HG03442 (cell line): Measurements from ENCODE around the gene ABR.
"Not testable (repeated sequence)": the region's sequence is repeated elsewhere in the genome, so short reads cannot be mapped to it uniquely, and the experiment has no call there.

ENCODE experiments used
- ATAC-seq: cut with Tn5 transposase; IDR thresholded peaks from one replicate; pipeline ENCODE4 v1.9.1; 2021; ENCODE audit warnings: mild to moderate bottlenecking, moderate library complexity; ENCODE audit not compliant: unreplicated experiment

ABR gene

DNA sequence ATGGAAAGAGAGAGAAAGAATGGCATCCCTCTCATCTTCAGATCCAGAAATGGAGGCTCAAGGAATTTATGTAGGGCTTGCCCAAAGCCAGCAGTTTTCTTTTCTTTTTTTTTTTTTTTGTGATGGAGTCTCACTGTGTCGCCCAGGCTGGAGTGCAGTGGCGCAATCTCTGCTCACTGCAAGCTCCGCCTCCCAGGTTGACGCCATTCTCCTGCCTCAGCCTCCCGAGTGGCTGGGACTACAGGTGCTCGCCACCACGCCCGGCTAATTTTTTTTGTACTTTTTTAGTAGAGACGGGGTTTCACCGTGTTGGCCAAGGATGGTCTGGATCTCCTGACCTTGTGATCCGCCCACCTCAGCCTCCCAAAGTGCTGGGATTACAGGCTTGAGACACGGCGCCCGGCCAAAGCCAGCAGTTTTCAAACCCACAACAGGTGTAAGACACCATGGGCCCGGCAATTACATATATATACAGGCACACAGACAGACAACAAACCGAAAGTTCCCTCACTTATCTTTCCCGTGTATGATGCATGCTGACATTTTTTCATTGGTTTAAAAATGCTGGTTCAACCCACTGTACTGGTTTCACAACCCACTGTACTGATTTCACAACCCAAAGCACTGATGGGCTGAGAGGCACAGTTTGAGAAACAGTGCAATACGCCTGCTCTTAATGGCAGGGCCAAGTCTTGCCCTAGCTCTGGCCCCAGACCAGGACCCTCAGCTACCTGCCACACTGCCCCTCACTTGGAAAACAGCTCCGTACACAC is 81.6 kb downstream of the ABR start:
- not testable (repeated sequence) for ATAC-seq

DNA sequence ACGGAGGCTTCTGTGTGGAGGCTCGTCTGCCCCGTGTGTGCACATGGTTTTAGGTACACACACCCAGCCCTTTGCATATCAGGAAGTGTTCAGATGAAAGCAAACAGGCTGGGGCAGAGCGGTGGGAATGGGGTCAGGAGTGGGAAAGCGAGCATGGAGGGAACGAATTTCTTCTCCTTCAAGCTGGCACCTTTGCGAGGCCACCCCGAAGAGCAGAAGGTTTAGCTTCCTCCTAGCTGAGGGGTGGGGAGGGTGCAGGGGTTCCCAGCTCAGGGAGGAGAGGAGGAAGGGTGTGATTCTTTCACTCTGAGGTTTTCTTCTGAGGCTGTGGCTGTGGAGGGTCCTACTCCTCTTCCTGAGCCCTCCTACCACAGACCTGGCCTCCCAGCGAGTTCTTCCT is 83.6 kb downstream of the ABR start:
- ATAC-seq: no peak

DNA sequence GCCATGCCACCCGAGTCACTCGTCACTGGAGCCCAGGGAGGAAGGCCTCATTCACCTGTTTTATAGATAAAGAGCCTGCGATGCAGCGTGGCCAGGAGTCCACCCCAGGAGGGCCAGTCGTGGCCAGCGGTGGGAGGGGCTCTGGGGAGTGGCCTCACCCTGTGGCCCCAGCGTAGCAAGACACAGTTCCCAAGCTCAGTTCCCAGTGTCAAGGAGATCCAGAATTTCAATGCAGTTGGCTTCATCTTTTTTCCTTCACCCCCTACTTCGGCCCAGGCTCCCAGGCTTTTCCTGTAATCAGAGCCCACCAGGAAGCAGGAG is 84.0 kb downstream of the ABR start:
- no peak for ATAC-seq

DNA sequence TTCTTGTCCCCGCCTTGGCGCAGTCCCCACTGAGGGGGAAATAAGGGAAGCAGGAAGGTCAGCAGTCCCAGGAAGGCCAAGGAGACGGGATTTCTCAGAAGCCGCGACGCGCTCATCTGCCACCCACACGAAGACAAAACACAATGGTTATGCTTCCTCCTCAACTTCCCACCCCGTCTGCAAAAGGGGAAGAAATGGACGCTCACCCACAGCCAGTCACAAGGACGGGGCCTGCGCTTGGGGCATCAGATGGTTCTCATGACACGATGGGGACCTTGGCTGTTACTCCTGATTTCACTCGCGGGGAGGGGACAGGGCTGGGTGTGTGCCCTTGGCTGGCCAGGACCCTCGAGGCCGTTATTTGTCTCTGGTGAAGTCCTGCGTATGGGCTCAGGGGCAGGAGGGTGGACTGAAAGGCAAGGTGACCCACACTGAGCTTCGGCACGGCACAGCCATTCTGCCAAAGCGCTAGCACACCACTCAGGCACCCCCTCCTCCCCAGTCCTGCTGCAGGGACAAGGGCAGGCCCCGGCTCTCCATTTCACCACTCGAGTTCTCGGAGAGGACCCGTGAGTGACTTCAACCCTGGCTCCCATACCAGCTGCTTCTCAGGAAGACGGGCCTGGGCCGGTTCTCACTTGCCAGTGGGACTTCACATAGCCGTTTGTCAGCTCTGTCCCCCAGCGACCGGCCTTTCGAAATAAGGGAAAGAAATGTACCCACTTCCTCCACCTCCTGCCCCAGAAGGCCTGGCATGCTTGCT is 84.5 kb downstream of the ABR start:
- no peak for ATAC-seq

DNA sequence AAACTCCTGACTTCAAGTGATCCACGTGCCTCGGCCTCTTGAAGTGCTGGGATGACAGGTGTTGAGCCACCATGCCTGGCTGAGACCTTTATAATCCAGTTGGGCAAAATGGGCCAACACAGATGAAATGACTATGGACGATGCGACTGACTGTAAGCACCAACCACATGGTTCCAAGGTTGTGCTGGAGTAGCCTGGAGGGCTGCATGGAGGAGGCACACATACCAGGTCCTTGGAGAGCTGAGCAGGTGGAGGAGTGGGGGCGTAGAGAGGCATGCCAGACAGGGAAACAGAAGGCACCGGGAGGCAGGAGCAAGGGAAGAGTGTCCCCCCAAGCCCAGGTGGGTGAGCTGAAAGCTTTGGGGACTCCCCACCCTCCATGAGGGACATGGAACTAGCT is 85.2 kb downstream of the ABR start:
- no peak for ATAC-seq

DNA sequence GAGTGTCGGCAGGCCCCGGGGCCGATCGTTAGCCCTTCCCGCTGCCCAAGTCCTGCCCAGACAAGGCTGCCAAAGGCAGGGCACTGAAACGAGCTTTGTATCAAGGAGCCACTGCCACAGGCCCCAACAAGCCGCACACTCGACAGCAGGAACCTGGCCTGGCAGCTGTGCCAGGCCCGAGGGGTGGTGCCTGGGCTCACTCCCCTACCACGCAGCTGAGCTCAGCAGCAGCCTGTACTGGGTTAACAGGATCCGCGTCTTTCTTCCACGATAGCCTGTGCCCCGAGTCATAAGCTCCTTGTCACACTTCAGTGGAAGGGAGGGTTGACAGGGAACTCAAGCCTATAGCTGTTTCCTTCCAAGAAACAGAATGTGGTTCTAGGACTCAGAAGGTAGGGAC is 87.9 kb downstream of the ABR start:
- no peak for ATAC-seq

DNA sequence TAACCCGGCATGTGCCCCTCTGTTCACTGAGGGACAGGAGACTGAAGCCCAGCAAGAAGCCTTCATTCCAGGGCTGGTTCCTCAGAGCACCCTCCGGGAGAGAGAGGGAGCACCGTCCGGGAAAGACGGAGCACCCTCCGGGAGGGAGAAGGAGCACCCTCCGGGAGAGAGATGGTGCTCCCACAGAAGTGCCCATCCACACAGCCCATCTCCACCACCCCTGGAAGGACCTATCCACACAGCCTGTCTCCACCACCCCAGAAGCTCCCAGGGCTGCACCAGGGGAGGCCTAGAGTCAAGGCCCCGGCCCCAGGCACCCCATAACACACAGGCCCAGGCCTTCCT is 88.6 kb downstream of the ABR start:
- ATAC-seq: no peak

DNA sequence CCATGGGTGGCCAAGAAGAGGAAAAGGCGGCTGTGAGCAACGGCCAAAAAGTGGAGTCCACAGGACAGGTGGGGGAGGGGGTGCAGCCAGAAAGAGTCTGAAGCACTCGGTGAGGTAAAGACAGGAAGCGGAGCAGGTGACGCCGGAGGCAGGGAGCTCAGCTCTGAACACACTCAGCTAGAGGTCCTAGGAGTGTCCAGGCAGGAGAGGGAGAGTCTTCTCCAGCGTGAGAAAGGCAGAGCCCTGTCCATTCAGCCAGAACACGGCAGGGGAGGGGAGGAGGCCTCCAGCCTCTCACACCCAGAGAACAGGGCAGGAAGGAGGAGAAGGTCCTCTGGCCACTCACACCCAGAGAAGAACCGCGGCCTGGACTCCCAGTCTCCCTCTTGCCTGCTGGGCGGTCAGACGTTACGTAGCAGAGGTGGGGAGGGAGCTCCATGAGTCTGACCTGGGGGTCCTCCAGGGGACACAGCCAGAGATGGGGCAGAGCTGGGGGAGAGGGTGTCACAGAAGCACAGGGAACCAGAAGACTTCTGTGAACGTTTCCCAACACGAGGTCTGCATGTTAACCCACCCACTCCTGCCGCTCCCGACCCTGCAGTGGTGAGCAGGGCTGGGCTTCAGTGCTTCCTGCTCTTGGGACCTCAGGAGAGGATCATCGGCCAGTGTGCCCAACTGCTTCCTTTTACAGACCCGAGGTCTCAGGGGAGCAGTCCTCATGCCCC is 89.2 kb downstream of the ABR start:
- ATAC-seq: no peak

DNA sequence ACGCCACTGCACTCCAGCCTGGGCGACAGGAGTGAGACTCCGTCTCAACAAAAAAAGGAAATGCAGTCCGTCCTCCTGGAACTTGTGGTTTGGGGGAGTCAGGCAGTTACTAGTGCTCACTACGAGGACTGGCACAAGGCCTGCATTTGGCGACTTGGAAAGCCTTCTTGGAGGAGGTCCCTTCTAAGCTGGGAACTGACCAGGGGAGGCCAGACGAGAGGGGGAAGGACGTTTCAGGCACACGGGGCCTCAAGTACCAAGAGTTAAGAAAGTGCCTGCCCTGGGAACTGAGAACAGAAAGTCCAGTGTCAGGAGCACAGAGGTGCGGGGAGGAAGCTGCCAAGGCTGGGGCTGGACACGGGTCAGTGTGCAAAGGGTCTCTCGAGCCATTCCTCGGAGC is 89.9 kb downstream of the ABR start:
- no peak for ATAC-seq

DNA sequence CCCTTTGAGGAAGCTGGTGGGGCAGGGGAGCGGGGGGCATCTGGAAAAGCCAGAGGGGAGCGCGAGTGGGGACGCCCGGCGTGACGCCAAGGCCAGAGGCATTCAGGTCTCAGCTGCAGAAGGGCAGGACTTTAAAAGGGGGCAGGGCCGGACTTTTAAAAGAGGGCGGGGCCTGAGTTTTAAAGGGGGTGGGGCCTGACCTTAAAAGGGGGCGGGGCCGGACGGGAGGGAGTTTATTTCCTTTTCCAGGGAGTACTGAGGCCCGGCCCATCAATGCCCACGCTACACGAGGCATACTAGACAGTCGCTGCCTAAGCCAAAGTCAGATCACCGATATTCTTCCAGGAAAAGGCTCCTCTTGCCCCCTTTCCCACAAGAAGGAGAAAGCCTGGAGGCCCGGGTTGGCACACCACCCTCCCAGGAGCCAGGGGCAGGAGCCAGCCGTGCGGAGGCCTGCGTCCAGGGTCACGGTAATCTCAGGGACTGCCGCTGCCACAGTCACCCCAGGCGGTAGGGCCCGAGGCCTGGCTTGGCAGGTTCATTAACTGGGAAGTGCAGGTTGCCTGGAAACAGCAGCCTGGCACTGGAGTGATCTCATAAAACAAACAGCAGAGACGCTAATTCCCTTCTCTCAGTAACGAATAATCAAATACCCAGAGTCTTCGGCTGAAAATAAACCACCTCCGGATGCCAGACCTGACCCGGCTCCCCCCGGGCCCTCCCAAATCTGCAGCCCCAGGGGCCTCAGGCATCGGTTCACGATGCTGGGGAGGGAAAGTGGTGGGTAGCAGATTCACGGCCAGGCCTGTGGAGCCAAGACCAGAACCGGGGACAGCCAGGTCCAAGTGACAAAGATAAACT is 92.2 kb downstream of the ABR start:
- no peak for ATAC-seq

DNA sequence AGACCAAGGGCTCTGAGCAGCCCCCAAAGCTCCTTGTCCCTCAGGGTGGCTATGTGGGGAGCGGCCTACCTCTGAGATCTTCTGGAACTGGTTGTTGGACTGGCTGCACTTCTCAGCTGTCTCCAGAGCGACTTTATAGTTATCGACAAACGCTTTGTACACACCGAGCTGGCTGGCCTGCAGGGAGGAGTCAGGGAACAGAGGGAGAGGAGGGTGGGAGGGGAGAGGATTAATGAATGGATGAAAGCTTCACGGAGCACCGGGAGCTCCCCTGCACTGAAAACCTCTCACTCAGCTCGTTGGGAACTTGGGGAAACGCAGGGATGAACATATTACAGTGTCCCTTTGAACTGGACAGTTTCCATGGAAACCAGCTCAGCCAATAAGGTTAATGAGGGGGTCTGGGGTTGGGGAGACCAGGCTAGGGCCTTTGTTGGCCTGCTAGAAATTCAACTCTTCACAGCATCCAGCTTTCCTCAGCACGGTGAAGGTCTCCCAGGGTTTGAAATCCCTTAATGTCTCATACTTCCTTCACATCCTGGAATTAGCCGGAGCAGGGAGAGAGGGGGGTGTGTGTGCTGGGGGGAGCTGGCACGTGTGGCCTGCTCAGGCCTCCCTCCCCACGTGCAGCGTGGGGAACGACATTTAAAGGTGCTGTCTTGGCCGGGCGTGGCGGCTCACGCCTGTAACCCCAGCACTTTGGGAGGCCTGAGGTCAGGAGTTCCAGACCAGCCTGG is 96.2 kb downstream of the ABR start:
- no peak for ATAC-seq

DNA sequence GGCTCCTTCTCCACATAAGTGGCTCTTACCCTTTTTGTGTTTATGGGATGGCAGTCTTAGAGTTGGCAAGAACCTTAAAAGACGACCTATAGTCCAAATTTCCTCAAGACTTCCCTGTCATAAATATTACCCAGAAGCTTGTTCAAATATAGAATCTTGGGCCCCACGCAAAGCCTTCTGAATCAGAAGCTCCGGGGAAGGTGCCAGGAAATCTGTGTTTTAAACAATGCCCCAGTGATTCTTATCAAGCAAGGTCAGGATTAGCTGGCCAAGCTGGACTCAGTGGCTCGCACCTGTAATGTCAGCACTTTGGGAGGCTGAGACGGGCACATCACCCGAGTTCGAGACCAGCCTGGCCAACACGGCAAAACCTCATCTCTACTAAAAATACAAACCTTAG is 97.2 kb downstream of the ABR start:
- no peak for ATAC-seq

DNA sequence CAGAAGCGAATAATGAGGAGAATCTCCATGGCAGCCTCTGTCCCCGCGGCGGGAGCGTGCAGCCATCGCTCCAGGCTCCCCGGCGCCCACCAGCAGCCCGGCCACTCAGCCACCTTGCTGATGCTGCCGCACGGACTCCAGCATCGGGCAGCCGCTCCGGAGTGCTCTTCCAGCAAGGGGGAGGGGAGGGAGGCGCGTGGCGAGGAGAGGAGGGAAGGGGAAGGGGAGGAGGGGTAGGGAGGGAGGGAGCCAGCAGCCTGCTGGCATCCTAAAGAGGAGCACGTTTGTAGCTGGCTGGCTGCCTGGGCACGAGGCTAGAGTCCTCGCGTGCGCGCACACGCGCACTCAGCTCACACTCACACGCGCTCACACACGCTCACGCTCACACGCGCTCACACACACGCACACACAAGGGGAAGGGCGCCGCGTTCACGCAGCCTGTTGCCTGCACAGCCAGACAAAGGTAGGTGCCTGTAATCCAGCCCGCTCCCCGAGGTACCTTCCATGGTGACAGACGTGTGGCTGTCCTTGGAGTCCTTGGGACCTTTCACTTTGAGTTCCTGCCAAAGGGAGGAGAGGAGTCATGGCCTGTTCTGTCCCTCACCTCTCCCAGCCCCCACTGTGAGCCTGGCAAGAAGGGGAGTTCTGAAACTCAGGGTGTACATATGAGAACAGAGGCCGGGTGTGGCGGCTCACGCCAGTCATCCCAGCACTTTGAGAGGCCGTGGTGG is 100.8 kb downstream of the ABR start:
- no peak for ATAC-seq

DNA sequence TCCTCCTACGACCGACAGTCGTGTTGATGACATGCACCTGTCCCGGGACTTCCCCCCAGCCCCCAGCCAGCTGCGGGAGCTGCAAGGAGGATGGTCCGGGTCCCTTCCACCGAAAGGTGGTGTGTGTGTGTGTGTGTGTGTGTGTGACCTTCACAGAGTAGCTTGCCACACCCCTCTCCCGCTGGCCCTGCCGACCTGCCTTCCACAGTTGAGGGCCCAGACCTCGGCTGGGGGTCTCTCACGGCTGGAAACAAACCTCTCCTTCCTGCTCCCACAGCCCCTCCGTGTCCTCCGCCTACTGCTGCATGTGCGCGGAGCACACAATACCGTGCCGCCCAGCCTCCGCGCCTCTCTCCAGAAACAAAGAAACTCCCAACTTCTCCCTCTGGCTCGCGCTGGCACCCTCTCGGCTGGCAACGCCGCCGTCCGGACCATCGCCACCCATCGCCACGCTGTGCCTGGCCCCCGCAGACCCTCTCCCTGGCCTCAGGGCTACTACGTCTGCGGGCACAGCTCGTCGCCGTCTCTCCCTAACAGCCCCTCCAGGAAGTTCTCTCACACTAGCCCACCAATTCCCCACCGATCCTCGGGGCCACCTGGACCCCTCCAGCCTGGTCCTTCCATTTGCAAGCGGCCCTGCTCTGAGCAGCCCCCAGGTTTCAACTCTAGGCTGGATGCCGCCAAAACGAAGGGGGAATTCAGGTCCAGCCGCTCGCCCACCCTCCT is 101.6 kb downstream of the ABR start:
- ATAC-seq: no peak

DNA sequence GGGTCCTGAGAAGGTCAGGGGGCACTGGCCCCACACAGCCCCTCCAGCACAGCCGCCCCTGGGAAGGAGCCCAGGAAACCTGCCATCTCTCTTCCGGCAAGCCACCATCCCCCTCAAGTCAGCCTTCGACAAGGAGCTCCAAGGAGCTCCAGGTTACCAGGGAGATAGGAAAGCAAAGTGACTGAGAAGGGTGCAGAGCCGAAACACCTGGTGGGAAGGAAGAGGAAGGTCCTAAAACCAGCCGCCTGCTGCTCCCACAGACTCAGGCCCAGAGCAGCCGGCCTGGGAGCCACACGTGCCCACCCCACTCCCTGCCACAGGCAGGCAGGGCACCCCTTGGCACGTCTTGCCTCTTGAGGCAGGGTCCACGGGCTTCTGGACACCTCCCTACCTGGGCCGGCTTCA is 102.2 kb downstream of the ABR start:
- ATAC-seq: no peak

DNA sequence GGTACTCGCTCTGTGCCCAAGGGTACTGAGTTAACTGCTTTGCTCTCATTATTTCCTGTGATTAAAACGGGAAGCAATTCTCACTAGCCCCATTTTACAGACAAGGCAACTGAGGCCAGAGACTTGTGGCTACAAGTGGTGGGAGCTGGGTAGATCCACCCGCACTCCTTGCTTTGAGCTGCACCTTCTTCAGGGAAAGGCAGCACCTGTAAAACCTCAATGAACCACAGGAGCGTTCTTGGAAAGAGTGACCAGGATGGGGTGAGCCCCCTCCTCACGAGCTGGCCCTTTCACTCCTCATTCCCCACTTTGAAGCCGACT is 102.8 kb downstream of the ABR start:
- no peak for ATAC-seq

DNA sequence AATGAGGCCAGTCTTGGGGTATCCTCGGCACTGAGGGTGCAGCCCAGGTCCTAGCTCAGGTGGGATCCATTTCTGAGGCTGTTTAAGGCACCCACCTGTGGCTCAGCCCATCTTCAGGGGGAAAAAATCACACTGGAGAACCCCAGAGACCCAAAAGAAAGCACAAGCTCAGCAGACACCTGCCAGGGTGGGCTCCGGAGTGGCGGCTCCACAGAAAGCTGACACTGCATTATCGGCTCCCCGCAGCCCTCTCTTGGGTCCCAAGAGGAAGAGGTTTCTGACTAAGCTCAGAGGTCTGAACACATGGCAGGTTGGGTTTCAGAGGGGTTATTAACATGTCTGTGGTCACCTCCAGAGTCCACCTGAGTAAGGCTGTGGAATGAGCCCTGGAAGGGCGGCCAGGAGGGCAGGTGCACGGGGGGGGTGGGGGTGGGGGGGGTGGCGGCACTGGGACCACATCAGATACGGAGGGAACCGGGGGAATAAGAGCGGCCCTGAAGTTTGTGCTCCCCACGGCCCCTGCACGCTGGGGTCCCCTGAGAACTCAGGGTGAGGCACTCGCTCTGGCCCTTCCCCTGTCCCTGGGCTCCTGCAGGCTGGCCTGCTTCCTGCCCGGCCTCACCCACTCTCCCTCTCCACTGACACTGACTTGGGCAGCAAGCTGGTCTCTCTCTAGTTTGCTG is 103.3 kb downstream of the ABR start:
- ATAC-seq: no peak

DNA sequence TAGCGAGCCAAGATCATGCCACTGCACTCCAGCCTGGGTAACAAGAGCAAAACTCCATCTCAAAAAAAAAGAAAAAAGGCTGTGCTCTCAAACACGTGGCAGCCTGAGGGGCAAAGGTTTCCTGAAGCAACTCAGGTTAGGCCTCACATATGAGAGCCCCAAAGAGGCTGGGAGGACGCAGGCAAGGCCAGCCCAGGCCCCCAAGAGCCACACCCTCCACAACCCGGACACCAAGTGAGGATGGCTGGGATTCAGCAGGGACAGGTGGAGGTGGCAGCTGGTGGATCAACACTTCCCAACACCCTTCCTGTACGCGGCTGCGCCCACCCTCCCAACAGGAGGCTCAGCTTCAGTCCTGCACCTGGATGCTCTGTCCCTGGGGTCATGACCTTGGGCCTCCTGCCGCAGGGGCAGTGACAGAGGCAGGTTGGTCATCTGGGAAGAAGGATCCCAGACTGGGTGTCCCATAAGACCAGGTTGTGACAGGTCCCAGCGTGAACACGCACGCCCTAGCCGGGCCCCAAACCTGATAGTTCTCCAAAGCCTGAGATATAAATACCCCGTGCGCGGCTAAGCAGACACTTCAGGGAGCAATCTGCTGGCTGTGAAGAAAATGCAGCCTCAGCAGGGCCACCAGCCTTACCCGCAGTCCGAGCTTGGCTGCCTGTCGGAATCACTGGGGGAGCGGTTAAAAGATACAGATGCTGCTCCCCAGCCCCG is 104.7 kb downstream of the ABR start:
- no peak for ATAC-seq
